PC-3 (cell line): Measurements from ENCODE around the gene PSMA8. TPM values are rescaled to one million over a fixed set of nuclear protein-coding genes. Genes with fewer than 3 reads are reported as not detected.
"Not testable (repeated sequence)": the region's sequence is repeated elsewhere in the genome, so short reads cannot be mapped to it uniquely, and the experiment has no call there.

Source experiments
- ATAC-seq: fragments of 200-7000 bp; cut with Tn5 transposase; 2 replicates; pipeline ENCODE4 v1.9.1; 2020; ENCODE audit warnings: mild to moderate bottlenecking, moderate library complexity
- BruUV-seq: library from RNA; stranded (reverse); fragments of 400-500 nt; replicated peaks from 2 replicates; lab custom pipeline; 2021; lab: Mats Ljungman, UMichigan
- CTCF ChIA-PET: fragments of 300-600 bp; sonication (Branson Sonifier 250); formaldehyde crosslinking; loops from one replicate; lab custom pipeline; 2022; ENCODE audit warnings: antibody characterized with exemption; lab: Charles Lee
- POLR2A ChIA-PET: fragments of 300-600 bp; sonication (Branson Sonifier 250); formaldehyde crosslinking; loops from one replicate; lab custom pipeline; 2022; ENCODE audit warnings: antibody characterized with exemption; ENCODE audit not compliant: unreplicated experiment; lab: Charles Lee
- DNase-seq: peaks from one replicate; pipeline ENCODE4 v3.0.0-alpha.2; 2015
- H2AFZ ChIP-seq: fragments of 300-600 bp; sonication (generic); 2 replicates; pipeline ENCODE4 v1.6.0; 2016; ENCODE audit warnings: antibody characterized with exemption, low read length
- H3F3A ChIP-seq: fragments of 300-600 bp; sonication (generic); one replicate; pipeline ENCODE4 v1.6.0; 2017; ENCODE audit warnings: antibody characterized with exemption, low read length, control low read depth, mild to moderate bottlenecking; ENCODE audit not compliant: unreplicated experiment
- H3K27ac ChIP-seq: fragments of 300-600 bp; sonication (generic); 2 replicates; pipeline ENCODE4 v1.5.1; 2016; ENCODE audit warnings: mild to moderate bottlenecking, low read length
- H3K27me3 ChIP-seq: fragments of 300-600 bp; sonication (generic); 2 replicates; pipeline ENCODE4 v1.6.1; 2016; ENCODE audit warnings: low read length, mixed read lengths
- H3K36me3 ChIP-seq: fragments of 300-600 bp; sonication (generic); 2 replicates; pipeline ENCODE4 v1.6.1; 2016; ENCODE audit warnings: low read depth, mixed run types, low read length, mixed read lengths
- H3K4me1 ChIP-seq: fragments of 300-600 bp; sonication (generic); 2 replicates; pipeline ENCODE4 v1.5.1; 2016; ENCODE audit warnings: low read length; ENCODE audit not compliant: insufficient read depth
- H3K4me2 ChIP-seq: fragments of 300-600 bp; sonication (generic); 2 replicates; pipeline ENCODE4 v1.6.0; 2016; ENCODE audit warnings: low read length
- H3K4me3 ChIP-seq: fragments of 300-600 bp; sonication (generic); 2 replicates; pipeline ENCODE4 v1.5.1; 2016; ENCODE audit warnings: mild to moderate bottlenecking, low read length, mixed read lengths
- H3K79me2 ChIP-seq: fragments of 300-600 bp; sonication (generic); 2 replicates; pipeline ENCODE4 v1.6.1; 2017; ENCODE audit warnings: low read length, mixed read lengths
- H3K9ac ChIP-seq: fragments of 300-600 bp; sonication (generic); 2 replicates; pipeline ENCODE4 v1.6.0; 2016; ENCODE audit warnings: mild to moderate bottlenecking, low read length
- H3K9me2 ChIP-seq: fragments of 300-600 bp; sonication (generic); replicated peaks from 2 replicates; pipeline ENCODE4 v1.6.1; 2016; ENCODE audit warnings: mixed run types, low read length, mixed read lengths
- H3K9me3 ChIP-seq: fragments of 300-600 bp; sonication (generic); 2 replicates; pipeline ENCODE4 v1.6.1; 2016; ENCODE audit warnings: low read length, mixed read lengths
- H4K20me1 ChIP-seq: fragments of 300-600 bp; sonication (generic); 2 replicates; pipeline ENCODE4 v1.6.1; 2016; ENCODE audit warnings: low read length, mixed read lengths
- EZH2 ChIP-seq: fragments of 300-600 bp; sonication (generic); IDR thresholded peaks from one replicate; pipeline ENCODE4 v1.6.1; 2017; ENCODE audit warnings: antibody characterized with exemption, mild to moderate bottlenecking, low read length; ENCODE audit not compliant: unreplicated experiment
- EZH2phosphoT487 ChIP-seq: fragments of 300-600 bp; sonication (generic); IDR thresholded peaks from 2 replicates; pipeline ENCODE4 v1.6.1; 2018; ENCODE audit warnings: mild to moderate bottlenecking, antibody characterized with exemption, low read length, borderline replicate concordance
- intact Hi-C: fragments of 100-400 bp; cut with micrococcal nuclease; formaldehyde crosslinking; loops from 2 replicates; pipeline ENCODE4 v1.9.0; 2023
- total RNA-seq: library from RNA; depleted of rRNA; stranded (reverse); fragments of >200 nt; gene quantifications from 2 replicates; pipeline ENCODE4 v1.2.3, GENCODE V29; 2014
- TF ChIP-seq, protein P1 (sequence below): fragments of 300-600 bp; sonication (generic); conservative IDR thresholded peaks from 2 replicates; pipeline ENCODE4 v1.5.1; 2017; ENCODE audit warnings: antibody characterized with exemption, low read depth, mild to moderate bottlenecking, low read length

PSMA8 gene
- total RNA-seq, 1 experiment from 2014 or later, result not detected

DNA sequence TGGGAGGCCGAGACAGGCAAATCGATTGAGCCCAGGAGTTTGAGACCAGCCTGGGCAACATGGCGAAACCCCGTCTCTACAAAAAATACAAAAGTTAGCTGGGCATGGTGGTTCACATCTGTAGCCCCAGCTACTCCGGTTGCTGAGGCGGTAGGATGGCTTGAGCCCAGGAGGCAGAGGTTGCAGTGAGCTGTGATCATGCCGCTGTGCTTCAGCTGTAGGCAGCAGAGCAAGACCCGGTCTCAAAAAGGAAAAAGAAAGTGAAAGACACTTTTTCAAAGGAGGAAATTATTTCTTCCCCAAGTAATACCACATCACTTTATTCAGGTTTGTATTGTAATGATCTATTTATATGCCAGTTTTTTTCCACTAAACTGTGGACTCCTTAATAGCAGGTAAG lies 56.8 kb downstream of the PSMA8 start:
- DNase-seq (no peak), ATAC-seq (no peak)
- H4K20me1 ChIP-seq, result no peaks in the 10 kb centered on the region
- CTCF ChIA-PET, result no interaction called here
- H3K4me1 ChIP-seq, result no peaks in the 10 kb centered on the region
- POLR2A ChIA-PET, result no interaction called here
- no peaks in the 10 kb centered on the region for H3K27me3 ChIP-seq
- H2AFZ ChIP-seq, result no peak overlapping the region
- H3K9ac ChIP-seq, result no peak overlapping the region
- no peaks in the 10 kb centered on the region for H3K36me3 ChIP-seq
- H3K27ac ChIP-seq, result no peak overlapping the region
- no peak overlapping the region for H3K4me2 ChIP-seq
- no peak overlapping the region for H3K4me3 ChIP-seq
- no peaks in the 10 kb centered on the region for H3K79me2 ChIP-seq
- no peaks in the 10 kb centered on the region for H3K9me2 ChIP-seq
- BruUV-seq, result no TSS peak
- no peaks in the 10 kb centered on the region for H3F3A ChIP-seq
- H3K9me3 ChIP-seq, result no peaks in the 10 kb centered on the region
- TF ChIP-seq EZH2phosphoT487 (no peak), EZH2 (no peak)
- intact Hi-C loops, result no loop called here

DNA sequence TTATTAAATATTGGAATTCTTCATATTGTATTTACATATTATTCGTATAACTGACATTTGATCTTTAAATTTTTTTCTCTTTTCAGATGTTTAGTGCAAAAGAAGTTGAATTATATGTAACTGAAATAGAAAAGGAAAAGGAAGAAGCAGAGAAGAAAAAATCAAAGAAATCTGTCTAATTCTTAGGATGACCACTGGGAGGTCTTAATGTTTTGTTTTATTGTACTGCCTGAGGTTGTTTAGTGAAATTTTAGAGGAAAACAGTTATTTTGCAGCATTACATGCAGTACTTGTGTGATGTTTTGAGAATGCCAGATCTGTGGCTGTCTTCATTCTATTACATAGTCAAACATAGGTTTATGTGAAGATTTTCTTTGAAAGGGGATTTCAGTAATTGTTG lies 58.6 kb downstream of the PSMA8 start:
- no peaks in the 10 kb centered on the region for H3K4me1 ChIP-seq
- POLR2A ChIA-PET, result no interaction called here
- CTCF ChIA-PET, result no interaction called here
- no peaks in the 10 kb centered on the region for H4K20me1 ChIP-seq
- H3K36me3 ChIP-seq, result no peaks in the 10 kb centered on the region
- TF ChIP-seq, protein P1, sequence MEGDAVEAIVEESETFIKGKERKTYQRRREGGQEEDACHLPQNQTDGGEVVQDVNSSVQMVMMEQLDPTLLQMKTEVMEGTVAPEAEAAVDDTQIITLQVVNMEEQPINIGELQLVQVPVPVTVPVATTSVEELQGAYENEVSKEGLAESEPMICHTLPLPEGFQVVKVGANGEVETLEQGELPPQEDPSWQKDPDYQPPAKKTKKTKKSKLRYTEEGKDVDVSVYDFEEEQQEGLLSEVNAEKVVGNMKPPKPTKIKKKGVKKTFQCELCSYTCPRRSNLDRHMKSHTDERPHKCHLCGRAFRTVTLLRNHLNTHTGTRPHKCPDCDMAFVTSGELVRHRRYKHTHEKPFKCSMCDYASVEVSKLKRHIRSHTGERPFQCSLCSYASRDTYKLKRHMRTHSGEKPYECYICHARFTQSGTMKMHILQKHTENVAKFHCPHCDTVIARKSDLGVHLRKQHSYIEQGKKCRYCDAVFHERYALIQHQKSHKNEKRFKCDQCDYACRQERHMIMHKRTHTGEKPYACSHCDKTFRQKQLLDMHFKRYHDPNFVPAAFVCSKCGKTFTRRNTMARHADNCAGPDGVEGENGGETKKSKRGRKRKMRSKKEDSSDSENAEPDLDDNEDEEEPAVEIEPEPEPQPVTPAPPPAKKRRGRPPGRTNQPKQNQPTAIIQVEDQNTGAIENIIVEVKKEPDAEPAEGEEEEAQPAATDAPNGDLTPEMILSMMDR, result no peak
- TF ChIP-seq EZH2phosphoT487 (no peak), EZH2 (no peak)
- ATAC-seq (no peak), DNase-seq (no peak)
- H3K4me2 ChIP-seq, result no peak overlapping the region
- intact Hi-C loops, result no loop called here
- no peaks in the 10 kb centered on the region for H3K9me3 ChIP-seq
- H2AFZ ChIP-seq, result no peak overlapping the region
- H3K79me2 ChIP-seq, result no peaks in the 10 kb centered on the region
- no peaks in the 10 kb centered on the region for H3K9me2 ChIP-seq
- H3K9ac ChIP-seq, result no peak overlapping the region
- H3K4me3 ChIP-seq, result no peak overlapping the region
- H3F3A ChIP-seq, result no peaks in the 10 kb centered on the region
- H3K27me3 ChIP-seq, result no peaks in the 10 kb centered on the region
- H3K27ac ChIP-seq, result no peak overlapping the region
- BruUV-seq, result no TSS peak

DNA sequence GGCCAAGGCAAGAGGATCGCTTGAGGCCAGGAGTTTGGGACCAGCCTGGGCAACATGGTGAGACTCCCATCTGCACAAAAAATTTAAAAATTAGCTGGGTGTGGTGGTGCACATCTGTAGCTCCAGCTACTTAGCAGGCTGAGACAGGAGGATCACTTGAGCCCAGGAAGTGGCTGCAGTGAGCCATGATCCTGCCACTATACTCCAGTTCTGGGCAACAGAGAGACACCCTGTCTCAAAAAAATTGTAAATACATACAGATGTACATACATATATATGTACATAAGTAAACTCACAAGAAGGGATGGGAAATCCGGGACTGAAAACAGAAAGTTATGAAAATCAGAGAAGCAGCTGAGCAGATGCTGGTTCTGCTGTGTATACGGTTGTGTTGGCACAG lies 62.9 kb downstream of the PSMA8 start:
- BruUV-seq, result no TSS peak
- no peak overlapping the region for H3K4me3 ChIP-seq

DNA sequence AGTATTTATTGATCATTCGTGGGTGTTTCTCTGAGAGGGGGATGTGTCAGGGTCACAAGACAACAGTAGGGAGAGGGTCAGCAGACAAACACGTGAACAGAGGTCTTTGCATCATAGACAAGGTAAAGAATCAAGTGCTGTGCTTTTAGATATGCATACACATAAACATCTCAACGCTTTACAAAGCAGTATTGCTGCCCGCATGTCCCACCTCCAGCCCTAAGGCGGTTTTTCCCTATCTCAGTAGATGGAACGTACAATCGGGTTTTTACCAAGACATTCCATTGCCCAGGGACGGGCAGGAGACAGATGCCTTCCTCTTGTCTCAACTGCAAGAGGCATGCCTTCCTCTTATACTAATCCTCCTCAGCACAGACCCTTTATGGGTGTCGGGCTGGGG lies 68.3 kb downstream of the PSMA8 start:
- H4K20me1 ChIP-seq, H3K36me3 ChIP-seq, H3K4me3 ChIP-seq, ATAC-seq, H3K9me2 ChIP-seq, BruUV-seq, POLR2A ChIA-PET, H2AFZ ChIP-seq, intact Hi-C loops, H3K27ac ChIP-seq, CTCF ChIA-PET, H3K79me2 ChIP-seq, H3F3A ChIP-seq, H3K9me3 ChIP-seq, H3K9ac ChIP-seq, DNase-seq, H3K4me2 ChIP-seq, H3K4me1 ChIP-seq: not testable (repeated sequence)
- peaks cover 38% of the 10 kb centered on the region for H3K27me3 ChIP-seq

More for the DNA sequence above, 62.9 kb downstream of the PSMA8 start:
- H4K20me1 ChIP-seq, result no peaks in the 10 kb centered on the region
- ChIA-PET POLR2A (no interaction called here), CTCF (no interaction called here)
- H3K79me2 ChIP-seq, result no peaks in the 10 kb centered on the region
- H3K4me2 ChIP-seq, result no peak overlapping the region
- H3K9ac ChIP-seq, result no peak overlapping the region
- no peak overlapping the region for H3K27ac ChIP-seq
- H3K36me3 ChIP-seq, result no peaks in the 10 kb centered on the region
- peaks cover 20% of the 10 kb centered on the region for H3K27me3 ChIP-seq
- H2AFZ ChIP-seq, result no peak overlapping the region
- no peaks in the 10 kb centered on the region for H3K9me2 ChIP-seq
- intact Hi-C loops, result no loop called here
- TF ChIP-seq EZH2phosphoT487 (no peak), EZH2 (no peak)
- TF ChIP-seq, protein P1, result no peak
- no peak for DNase-seq
- ATAC-seq, result no peak
- no peaks in the 10 kb centered on the region for H3K9me3 ChIP-seq
- H3F3A ChIP-seq, result no peaks in the 10 kb centered on the region
- no peaks in the 10 kb centered on the region for H3K4me1 ChIP-seq
